GM19452 (cell line): ENCODE results near the gene ADCY2.

Source experiments
- ATAC-seq: cut with Tn5 transposase; IDR thresholded peaks from one replicate; pipeline ENCODE4 v1.9.1; 2021; ENCODE audit not compliant: unreplicated experiment

The ADCY2 gene

GRCh38 chr5:7816535-7816901 is 420.6 kb downstream of the ADCY2 start:
- ATAC-seq = no peak

DNA sequence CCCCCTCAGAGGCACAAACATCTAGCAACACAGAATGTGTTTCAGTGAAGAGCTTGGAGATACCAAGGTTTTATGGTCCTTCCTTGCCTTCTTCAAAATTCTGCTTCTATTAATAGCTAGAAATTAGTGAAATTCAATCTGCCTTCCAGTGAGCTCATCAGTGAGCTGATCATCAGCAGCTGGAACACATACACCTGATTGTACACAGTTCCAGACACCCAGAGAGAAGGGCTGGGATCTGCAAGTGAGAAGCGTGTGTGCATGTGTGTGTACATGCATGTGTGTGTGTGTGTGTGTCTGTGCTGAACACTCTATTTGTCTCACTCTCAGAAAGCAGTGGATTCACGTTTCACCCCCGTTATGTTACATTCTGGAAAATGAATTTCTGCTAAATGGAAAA is 426.5 kb downstream of the ADCY2 start:
- no peak for ATAC-seq

DNA sequence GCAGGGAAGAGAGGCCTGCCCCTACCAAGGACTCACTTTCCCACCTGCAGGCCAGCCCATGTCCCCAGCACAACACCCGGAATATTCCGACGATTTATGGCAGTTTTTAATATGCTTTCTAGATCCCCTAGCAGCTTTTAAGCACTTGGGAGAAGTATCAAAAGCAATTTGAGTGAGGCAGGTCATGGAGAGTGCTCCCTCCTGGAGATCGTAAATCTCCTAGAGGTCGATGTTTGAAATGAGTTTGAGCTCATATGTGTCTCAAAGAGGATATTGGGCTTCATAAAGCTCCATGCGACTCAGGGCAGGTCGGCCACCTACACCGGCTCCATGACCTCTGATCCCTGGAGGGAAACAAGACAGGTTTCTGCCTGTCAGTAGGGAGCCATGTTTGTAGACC is 427.7 kb downstream of the ADCY2 start:
- ATAC-seq = no peak

DNA sequence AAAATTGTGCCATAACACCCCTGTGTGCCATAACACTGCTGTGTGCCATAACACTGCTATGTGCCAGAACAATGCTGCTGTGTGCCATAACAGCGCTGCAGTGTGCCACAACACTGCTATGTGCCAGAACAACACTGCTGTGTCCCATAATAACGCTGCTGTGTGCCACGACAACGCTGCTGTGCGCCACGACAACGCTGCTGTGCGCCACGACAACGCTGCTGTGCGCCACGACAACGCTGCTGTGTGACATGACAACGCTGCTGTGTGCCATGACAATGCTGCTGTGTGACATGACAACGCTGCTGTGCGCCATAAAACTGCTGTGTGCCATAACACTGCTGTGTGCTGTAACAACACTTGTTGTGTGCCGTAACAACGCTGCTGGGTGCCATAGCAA is 429.1 kb downstream of the ADCY2 start:
- no peak for ATAC-seq

GRCh38 chr5:7825630-7826029 is 429.7 kb downstream of the ADCY2 start:
- ATAC-seq = no peak

GRCh38 chr5:7827610-7828009 is 431.7 kb downstream of the ADCY2 start:
- ATAC-seq = no peak

DNA sequence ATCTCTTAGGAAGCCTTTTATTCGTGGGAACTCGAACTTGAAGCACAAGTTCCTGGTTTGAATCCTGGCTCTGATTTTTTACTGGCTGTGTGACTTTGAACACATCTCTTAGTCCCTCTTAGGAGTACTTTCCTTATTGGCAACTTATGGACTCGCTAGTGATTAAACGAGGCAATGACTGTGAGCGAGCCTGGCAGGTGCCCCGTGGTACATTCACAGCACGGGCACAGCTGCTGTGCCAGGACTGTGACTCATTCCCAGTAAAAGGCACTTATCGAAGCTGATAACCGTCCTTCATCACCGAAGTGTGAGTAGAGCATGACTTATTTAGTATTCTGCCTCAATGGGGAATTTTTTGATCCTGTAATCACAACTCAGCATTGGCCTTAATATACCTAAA is 432.3 kb downstream of the ADCY2 start:
- no peak for ATAC-seq

GRCh38 chr5:7834982-7835381 is 439.0 kb downstream of the ADCY2 start:
- ATAC-seq = no peak

- no peak for ATAC-seq
Observed at GRCh38 chr5:7837403-7837802, 441.5 kb downstream of the ADCY2 start.

DNA sequence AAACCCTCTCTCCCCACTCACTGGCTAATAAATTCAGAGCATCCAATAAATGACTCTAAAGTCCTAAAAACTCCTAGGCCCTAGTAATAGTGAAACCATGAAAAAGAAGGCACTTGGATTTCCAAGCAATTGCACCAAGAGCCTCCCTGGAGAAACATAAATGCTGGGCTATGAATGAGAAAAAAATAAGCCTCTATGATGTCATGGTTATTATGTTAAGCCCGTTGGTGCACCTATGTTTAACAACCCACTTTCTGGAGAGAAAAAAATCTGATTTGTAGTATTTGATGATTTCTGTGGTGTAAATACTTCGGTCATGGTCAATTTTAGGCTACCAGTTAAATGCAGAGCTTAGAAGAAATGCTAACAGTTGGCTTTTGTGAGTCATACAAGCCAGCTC is 446.6 kb downstream of the ADCY2 start:
- ATAC-seq = no peak

DNA sequence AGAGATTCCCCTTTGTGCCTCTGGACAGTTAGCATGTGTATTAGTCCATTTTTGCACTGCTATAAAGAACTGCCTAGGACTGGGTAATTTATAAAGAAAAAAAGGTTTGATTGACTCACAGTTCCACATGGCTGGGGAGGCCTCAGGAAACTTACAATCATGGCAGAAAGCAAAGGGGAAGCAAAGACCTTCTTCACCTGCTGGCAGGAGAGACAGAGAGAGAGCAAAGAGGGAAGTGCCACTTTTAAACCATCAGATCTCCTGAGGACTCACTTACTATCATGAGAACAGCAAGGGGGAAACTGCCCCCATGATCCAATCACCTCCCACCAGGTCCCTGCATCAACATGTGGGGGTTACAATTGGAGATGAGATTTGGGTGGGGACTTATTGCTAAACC is 449.0 kb downstream of the ADCY2 start:
- ATAC-seq = no peak

GRCh38 chr5:7845557-7845956 is 449.6 kb downstream of the ADCY2 start:
- ATAC-seq = no peak

- ATAC-seq = no peak
Observed at GRCh38 chr5:7846327-7846726, 450.4 kb downstream of the ADCY2 start.

- ATAC-seq = no peak
Observed at GRCh38 chr5:7848296-7848695, 452.4 kb downstream of the ADCY2 start.

DNA sequence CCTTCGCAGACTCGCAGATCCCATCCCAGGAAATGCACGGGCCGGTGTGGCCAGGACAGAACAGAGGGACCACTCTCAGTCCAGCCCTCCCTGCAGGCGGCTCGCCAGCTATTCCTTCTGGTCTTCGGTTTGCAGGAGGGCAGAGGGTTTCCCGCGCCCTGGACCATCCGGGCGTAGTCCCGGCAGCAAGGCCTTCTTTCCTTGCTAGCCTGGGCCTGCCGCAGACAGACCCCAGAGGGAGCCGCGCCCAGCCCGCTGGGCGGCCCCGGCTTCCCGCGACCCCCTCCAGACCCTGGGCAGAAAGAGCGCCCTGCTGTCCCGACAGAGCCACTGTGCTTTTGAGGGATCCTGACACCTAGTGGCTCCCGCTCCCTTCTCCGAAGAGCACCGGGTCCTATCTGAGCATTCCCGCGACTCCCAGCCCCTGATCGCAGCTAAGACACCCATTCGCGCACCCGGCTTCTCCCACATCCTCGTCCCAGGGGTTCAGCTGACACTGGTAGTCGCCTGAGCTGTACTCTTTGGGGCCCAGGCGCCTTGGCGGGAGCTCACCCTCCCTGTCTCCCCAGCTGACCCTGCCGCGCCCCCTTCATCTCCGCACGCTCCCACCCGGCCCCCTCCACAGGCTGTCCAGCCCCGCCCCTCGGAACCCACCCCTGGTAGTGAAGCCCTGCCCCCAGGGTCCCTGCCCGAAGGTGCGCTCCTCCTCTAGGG is 453.9 kb downstream of the ADCY2 start:
- ATAC-seq = no peak

DNA sequence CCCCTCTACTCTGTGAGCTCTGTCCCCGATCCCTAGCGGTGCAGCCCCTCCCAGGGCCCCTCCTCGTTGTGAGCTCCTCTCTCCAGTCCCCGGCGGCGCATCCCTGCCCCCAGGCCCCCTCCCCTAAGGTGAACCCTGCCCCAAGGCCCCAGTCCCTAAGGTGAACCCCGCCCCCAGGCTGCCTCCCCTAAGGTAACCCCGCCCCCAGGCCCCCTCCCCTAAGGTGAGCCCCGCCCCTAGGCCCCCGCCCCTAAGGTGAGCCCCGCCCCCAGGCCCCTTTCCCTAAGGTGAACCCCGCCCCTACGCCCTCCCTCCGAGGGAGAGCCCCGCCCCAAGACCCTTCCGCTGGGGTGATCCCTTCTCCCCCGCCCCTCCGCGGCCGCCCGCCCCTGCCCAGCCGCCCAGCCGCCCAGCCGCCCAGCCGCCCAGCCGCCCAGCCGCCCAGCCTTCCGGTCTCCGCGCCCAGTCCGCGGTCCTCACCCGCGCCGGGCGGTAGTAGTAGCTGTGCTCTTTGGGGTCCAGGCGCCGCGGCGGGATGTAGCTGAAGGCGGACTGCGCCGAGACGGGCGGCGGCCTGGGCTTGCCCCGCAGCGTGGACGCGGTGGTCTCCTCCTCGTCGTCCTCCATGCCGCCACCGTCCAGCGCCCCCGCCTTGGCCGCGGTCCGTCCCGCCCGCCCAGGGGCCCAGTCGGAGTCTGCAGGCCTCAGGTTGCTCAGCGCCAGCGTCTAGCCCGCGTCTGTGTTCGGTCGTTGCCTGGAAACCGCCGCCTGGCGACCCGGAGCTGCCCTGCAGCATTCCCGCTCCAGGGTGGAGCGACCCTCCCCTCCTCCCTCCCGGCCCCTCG is 454.7 kb downstream of the ADCY2 start, which contains the start of gene CFAP90:
TSS of gene CFAP90 (minus strand) at position 739 of the 845 bp plus-strand sequence. CDS start at position 627, 112 bp downstream.
- ATAC-seq = no peak

- ATAC-seq = no peak
Observed at GRCh38 chr5:7851240-7851592, 455.3 kb downstream of the ADCY2 start.

- ATAC-seq = no peak
Observed at GRCh38 chr5:7851617-7852289, 455.8 kb downstream of the ADCY2 start.

DNA sequence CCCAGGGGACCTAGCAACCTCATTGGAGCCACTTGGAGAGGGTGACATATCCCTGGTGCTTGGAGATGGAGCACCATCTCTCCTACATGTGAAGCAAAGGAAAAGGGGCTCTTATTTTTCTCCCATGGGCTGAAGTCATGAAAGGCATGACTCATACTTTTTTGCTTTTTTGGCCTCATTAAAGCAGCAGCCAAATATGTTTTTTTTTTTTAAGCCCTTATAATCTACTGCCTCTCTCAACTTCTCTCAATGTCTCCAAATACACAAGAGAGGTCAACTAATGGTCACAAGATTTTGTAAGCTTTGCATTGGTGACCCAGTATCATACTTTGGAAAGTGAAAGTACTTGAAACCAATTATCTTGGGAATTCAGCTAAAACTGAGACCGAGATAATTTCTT is 456.6 kb downstream of the ADCY2 start:
- ATAC-seq = no peak

- ATAC-seq = no peak
Observed at GRCh38 chr5:7852988-7853387, 457.1 kb downstream of the ADCY2 start.

- no peak for ATAC-seq
Observed at GRCh38 chr5:7855611-7856010, 459.7 kb downstream of the ADCY2 start.

DNA sequence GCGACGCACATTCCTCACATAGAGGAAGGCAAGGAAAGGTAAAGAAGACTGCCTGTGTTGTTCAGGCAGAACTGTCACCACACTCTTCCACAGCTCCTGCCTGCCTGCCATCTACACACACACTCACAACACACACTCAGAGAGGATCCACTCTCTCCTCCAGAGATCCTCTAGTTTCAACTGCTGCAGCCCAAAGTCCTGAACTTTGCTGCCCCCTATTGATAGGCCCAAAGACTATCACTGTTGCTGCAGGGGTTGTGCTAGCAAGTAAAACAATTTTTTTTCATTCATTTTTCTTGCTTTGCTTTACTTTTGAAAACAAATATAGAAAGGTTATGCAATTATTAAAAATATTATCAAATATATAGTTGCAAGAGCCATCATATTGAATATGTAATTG is 460.9 kb downstream of the ADCY2 start:
- ATAC-seq = no peak
